ENCODE data around the gene AKAP11.

The AKAP11 gene

GRCh38 chr13:42328672-42329071 lies 56.7 kb downstream of the AKAP11 start:
- no peak overlapping the region for H3K27ac Mint-ChIP-seq
- TF ChIP-seq CTCF (IDR thresholded peaks at IDR 0.05; ENCODE audit: unreplicated experiment in 3 of 3): no peak
- H3K4me1 Mint-ChIP-seq: no peaks in the 10 kb centered on the region
- H3K36me3 Mint-ChIP-seq (ENCODE audit: low read depth): no peaks in the 10 kb centered on the region
- H3K27me3 Mint-ChIP-seq (ENCODE audit: low read depth): no peaks in the 10 kb centered on the region
- H3K4me3 Mint-ChIP-seq: no peak overlapping the region
- H3K9me3 Mint-ChIP-seq: no peaks in the 10 kb centered on the region

- TF ChIP-seq CTCF (IDR thresholded peaks at IDR 0.05; ENCODE audit: unreplicated experiment in 3 of 3): no peak
- H3K27ac Mint-ChIP-seq: no peak overlapping the region
- H3K4me3 Mint-ChIP-seq: no peak overlapping the region
- H3K27me3 Mint-ChIP-seq (ENCODE audit: low read depth): no peaks in the 10 kb centered on the region
- H3K4me1 Mint-ChIP-seq: no peaks in the 10 kb centered on the region
- no peaks in the 10 kb centered on the region for H3K36me3 Mint-ChIP-seq (ENCODE audit: low read depth)
- no peaks in the 10 kb centered on the region for H3K9me3 Mint-ChIP-seq
These were observed 57.3 kb downstream of the AKAP11 start for GRCh38 chr13:42329239-42329638.

GRCh38 chr13:42331009-42331408 lies 59.1 kb downstream of the AKAP11 start:
- no peaks in the 10 kb centered on the region for H3K36me3 Mint-ChIP-seq (ENCODE audit: low read depth)
- no peak overlapping the region for H3K4me3 Mint-ChIP-seq
- no peak overlapping the region for H3K27ac Mint-ChIP-seq
- no peak for TF ChIP-seq CTCF (IDR thresholded peaks at IDR 0.05; ENCODE audit: unreplicated experiment in 3 of 3)
- no peaks in the 10 kb centered on the region for H3K4me1 Mint-ChIP-seq
- no peaks in the 10 kb centered on the region for H3K9me3 Mint-ChIP-seq
- H3K27me3 Mint-ChIP-seq (ENCODE audit: low read depth): peaks cover 5% of the 10 kb centered on the region

- H3K36me3 Mint-ChIP-seq (ENCODE audit: low read depth): no peaks in the 10 kb centered on the region
- H3K4me1 Mint-ChIP-seq: no peaks in the 10 kb centered on the region
- peaks cover 9% of the 10 kb centered on the region for H3K27me3 Mint-ChIP-seq (ENCODE audit: low read depth)
- peak overlapping the region in 1 of 3 experiments; percentile 13 for H3K27ac Mint-ChIP-seq
- H3K4me3 Mint-ChIP-seq: no peak overlapping the region
- TF ChIP-seq CTCF (IDR thresholded peaks at IDR 0.05; ENCODE audit: unreplicated experiment in 3 of 3): peak; percentile 46 to 58 (median 54)
- no peaks in the 10 kb centered on the region for H3K9me3 Mint-ChIP-seq
These were observed 61.8 kb downstream of the AKAP11 start for GRCh38 chr13:42333613-42334328.

GRCh38 chr13:42334329-42334706 lies 62.4 kb downstream of the AKAP11 start:
- Mint-ChIP-seq H3K9me3 (no peaks in the 10 kb centered on the region), H3K36me3 (ENCODE audit: low read depth) (no peaks in the 10 kb centered on the region), H3K4me3 (no peak overlapping the region), H3K27ac (peak overlapping the region in 1 of 3 experiments; percentile 13), H3K27me3 (ENCODE audit: low read depth) (peaks cover 9% of the 10 kb centered on the region), H3K4me1 (no peaks in the 10 kb centered on the region)
- TF ChIP-seq CTCF (IDR thresholded peaks at IDR 0.05; ENCODE audit: unreplicated experiment in 3 of 3): no peak
